ENCODE measurements around the gene MUC4.
"Not testable (repeated sequence)": the region's sequence is repeated elsewhere in the genome, so short reads cannot be mapped to it uniquely, and the experiment has no call there.

MUC4 gene

GRCh38 chr3:195717852-195718476 lies 93.8 kb downstream of the MUC4 start:
- no peak for DNase-seq (ENCODE audit: low read depth in 2 of 2)

GRCh38 chr3:195717416-195717815 lies 94.3 kb downstream of the MUC4 start:
- no peak for DNase-seq (ENCODE audit: low read depth in 2 of 2)

DNA sequence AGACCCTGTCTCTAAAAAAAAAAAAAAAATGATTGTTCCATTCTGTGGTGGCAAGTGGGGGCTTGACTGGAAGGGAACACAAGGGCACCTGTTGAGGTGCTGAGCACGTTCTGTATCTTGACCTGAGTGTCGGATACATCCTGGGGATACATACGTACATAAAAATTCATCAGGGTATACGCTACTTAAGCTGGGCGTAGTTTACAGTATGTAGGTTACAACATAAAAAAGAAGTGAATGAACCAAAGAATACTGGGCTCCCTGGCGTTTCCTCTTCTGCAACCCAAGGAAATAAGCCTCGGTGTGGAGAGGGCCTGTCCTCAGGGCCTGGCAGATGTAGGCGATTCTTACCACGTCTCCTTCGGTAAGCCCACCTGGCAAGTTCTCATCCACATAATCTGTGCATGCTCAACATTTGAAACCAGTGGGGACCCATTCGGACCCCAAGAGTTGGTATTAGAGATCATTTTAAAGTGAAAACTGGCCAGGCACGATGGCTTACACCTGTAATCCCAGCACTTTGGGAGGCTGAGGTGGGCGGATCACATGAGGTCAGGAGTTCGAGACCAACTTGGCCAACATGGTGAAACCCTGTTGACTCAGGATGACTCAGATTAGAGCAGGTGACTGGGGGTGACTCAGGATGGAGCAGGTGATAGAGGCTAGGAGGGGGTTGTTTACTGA lies 96.0 kb downstream of the MUC4 start:
- DNase-seq (ENCODE audit: low read depth in 2 of 2), result no peak

DNA sequence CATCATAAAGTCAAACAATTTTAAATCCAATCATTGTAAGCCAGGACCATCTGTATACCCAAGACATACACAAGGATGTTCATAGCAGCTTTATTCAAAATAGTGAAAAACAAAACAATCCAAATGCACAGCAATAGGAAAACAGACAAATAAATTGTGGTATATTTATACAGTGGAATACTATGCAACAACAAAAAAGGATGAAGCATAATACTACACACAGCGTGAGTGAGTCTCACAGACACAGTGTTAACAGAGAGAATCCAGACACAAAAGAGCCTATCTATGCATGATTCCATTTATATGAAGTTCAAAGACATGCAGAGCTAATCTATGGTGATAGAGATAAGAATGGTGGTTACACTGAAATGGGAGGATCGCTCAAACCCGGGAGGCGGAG lies 96.6 kb downstream of the MUC4 start:
- no peak for DNase-seq (ENCODE audit: low read depth in 2 of 2)

GRCh38 chr3:195714380-195715011 lies 97.2 kb downstream of the MUC4 start:
- DNase-seq (ENCODE audit: low read depth in 2 of 2), result no peak

DNA sequence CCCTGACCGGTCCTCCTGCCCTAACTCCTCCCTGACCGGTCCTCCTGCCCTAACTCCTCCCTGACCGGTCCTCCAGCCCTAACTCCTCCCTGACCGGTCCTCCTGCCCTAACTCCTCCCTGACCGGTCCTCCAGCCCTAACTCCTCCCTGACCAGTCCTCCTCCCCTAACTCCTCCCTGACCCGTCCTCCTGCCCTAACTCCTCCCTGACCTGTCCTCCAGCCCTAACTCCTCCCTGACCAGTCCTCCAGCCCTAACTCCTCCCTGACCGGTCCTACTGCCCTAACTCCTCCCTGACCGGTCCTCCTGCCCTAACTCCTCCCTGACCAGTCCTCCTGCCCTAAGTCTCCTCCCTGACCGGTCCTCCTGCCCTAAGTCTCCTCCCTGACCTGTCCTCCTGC lies 98.6 kb downstream of the MUC4 start:
- not testable (repeated sequence) for DNase-seq (ENCODE audit: low read depth in 2 of 2)

GRCh38 chr3:195712535-195712910 lies 99.2 kb downstream of the MUC4 start:
- not testable (repeated sequence) for DNase-seq (ENCODE audit: low read depth in 2 of 2)

DNA sequence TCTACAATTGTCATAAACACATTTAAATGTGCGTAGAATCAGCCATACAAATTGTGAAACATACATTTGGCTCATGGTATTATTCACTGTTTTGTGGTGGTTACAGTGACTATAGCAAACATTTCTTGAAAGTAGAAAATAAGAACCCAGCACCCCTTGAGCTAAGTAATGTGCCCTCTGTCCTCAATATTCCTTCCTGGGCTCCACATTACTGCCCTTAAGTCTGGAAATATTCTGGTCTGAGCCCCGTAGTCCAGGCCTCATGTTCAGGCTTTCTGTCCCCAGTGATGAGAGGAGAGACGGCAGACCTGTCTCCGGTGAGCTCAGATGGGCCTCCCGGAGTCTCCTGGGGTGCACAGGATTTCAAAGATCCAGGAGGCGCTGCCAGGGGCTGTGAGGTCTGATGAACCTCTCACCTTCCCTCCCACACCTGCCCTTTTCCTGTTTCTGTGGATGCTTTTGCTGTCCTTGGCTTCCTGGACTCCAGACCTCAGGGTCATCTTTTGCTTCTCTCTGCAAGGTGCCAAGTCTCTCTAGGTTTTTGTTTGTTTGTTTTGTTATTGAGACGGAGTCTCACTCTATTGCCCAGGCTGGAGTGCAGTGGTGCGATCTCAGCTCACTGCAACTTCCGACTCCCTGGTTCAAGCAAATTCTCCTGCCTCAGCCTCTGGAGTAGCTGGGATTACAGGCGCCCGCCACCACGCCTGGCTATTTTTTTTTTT lies 99.8 kb downstream of the MUC4 start:
- DNase-seq (ENCODE audit: low read depth in 2 of 2), result no peak

DNA sequence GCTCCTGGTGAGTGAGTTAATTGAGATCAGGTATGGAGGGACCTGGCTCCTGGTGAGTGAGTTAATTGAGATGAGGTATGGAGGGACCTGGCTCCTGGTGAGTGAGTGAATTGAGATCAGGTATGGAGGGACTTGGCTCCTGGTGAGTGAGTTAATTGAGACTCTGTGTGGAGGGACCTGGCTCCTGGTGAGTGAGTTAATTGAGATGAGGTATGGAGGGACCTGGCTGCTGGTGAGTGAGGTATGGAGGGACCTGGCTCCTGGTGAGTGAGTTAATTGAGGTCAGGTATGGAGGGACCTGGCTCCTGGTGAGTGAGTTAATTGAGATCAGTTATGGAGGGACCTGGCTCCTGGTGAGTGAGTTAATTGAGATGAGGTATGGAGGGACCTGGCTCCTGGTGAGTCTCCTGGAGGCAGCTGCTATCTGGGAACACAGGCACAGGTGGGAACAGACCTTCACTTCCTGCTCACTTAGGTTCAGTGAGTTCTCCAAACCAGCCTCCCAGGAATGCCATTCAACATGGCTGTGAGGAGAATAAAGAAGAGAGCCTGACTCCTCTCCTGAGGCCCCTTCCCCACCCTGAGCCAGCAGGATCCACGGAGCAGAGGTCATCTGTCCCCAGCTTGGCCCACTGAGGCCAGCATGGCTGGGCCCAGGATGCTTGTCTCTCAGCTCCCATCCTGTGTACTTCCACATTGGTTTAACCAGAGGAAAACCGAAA lies 100.5 kb downstream of the MUC4 start:
- DNase-seq (ENCODE audit: low read depth in 2 of 2), result not testable (repeated sequence)

GRCh38 chr3:195710126-195710905 lies 101.4 kb downstream of the MUC4 start:
- DNase-seq (ENCODE audit: low read depth in 2 of 2), result not testable (repeated sequence)

DNA sequence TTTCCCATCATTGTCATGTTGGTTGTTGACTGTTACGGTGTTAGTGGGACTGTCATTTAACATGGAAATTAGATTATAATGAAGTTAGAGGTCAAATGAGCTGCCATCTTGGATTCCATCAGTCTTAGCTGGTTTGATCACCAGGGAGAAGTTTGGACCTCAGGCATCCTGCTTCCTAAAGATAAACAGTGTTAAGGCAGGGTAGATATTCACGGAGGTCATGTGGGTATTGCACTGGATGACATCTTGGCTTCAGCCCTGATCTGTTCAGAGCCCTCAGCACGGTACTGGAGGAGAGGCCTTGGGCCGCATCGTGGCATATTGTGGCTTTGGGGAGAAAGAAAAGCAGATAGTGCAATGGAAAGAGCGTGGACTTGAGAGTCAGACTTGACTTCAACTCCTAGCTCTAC lies 102.0 kb downstream of the MUC4 start:
- no peak for DNase-seq (ENCODE audit: low read depth in 2 of 2)

GRCh38 chr3:195708626-195709481 lies 102.9 kb downstream of the MUC4 start:
- DNase-seq (ENCODE audit: low read depth in 2 of 2), result no peak

- DNase-seq (ENCODE audit: low read depth in 2 of 2), result no peak
Observed at GRCh38 chr3:195708061-195708460, 103.7 kb downstream of the MUC4 start.

DNA sequence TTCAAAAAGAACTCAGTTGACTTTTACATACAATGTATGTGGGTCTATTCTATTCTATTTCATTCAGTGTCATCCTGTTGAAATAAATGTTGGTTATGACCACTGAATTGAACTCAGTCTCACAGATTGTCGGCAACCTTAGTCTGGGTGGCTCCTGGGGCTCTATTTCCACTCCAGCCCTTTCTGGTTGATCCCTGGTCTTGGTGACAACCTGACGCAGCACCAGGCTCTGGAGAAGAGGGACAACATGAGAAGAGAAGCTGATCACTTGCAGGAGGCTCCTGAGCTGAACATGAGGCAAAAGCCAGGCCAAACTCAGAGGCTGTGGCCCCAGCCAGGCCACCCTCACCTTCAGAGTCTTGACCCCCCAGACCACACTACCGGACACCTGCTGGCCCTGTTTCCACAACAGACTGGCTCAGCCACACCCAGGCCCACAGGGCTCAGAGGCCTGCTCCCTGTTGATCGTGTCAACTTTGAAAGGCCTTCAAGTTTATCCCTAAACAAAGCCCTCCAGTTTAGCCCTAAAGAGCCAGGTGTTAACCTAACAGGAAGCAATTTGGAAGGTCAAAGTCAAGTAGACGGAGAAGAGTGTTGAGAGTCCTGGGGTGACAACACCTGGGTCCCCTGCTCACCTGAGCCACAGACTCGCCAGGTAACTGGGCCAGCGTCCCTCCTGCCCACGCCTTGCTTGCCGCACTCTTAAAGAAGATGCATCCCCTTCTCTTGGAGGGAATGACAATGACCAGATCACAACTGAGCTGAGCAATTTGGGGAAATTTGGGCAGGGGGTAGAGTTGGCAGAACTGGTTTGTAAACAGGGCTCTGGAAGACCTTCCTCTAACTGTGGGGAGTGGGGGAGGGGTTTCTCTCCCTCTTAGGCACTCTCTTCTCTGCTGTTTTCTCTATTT lies 106.4 kb downstream of the MUC4 start:
- DNase-seq (ENCODE audit: low read depth in 2 of 2), result no peak

GRCh38 chr3:195704433-195704999 lies 107.2 kb downstream of the MUC4 start:
- DNase-seq (ENCODE audit: low read depth in 2 of 2), result no peak

- DNase-seq (ENCODE audit: low read depth in 2 of 2), result no peak
Observed at GRCh38 chr3:195703776-195704175, 108.0 kb downstream of the MUC4 start.

- DNase-seq (ENCODE audit: low read depth in 2 of 2), result no peak
Observed at GRCh38 chr3:195701042-195701915, 110.5 kb downstream of the MUC4 start.

DNA sequence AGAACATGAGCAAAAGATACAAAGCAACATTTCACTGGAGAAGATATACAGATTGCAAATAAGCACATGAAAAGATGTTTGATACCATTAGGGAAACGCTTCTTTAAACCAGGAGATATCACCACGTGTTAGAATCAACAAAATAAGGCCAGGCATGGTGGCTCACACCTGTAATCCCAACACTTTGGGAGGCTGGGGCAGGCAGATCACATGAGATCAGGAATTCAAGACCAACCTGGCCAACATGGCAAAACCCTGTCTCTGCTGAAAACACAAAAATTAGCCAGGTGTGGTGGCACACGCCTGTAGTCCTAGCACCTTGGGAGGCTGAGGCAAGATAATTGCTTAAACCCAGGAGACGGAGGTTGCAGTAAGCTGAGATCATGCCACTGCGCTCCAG lies 111.4 kb downstream of the MUC4 start:
- no peak for DNase-seq (ENCODE audit: low read depth in 2 of 2)
